Peyer's patch (tissue), 4 donors: ENCODE measurements around the gene CALN1. TPM values are rescaled to one million over a fixed set of nuclear protein-coding genes. Genes with fewer than 3 reads are reported as not detected.
"Not testable (repeated sequence)": the region's sequence is repeated elsewhere in the genome, so short reads cannot be mapped to it uniquely, and the experiment has no call there.

ENCODE experiments used
- DNase-seq, 3 donors: peaks; one replicate each; pipeline ENCODE4 v3.0.0-alpha.2; 2017 to 2019
- H3K27ac ChIP-seq, 4 donors: fragments of 200-600 bp; sonication (generic); one replicate each; pipeline ENCODE4 v1.5.1; 2016 to 2019
- H3K27me3 ChIP-seq, 2 donors: fragments of 200-600 bp; sonication (generic); one replicate each; pipeline ENCODE4 v1.5.1; 2019
- H3K36me3 ChIP-seq, 3 donors: fragments of 200-600 bp; sonication (generic); one replicate each; pipeline ENCODE4 v1.5.1; 2016 to 2019
- H3K4me1 ChIP-seq, 4 donors: fragments of 200-600 bp; sonication (generic); one replicate each; pipeline ENCODE4 v1.5.1; 2016 to 2019
- H3K4me3 ChIP-seq, 4 donors: fragments of 200-600 bp; sonication (generic); 1 replicate in 3 of 4; 2 replicates in 1 of 4; pipeline ENCODE4 v1.5.1; 2016 to 2019; ENCODE audit warnings: mild to moderate bottlenecking in 1 of 4
- H3K9me3 ChIP-seq, 4 donors: fragments of 200-600 bp; sonication (generic); one replicate each; pipeline ENCODE4 v1.5.1; 2016 to 2019; ENCODE audit warnings: mild to moderate bottlenecking in 1 of 4
- CTCF ChIP-seq, 6 experiments: fragments of 450-650 bp in 4 of 6; fragments of 200-600 bp in 2 of 6; sonication (generic) in 1 of 6; IDR thresholded peaks; one replicate each; pipeline ENCODE4 v1.5.1; 2017 to 2019; ENCODE audit warnings: antibody characterized with exemption in 6 of 6, mild to moderate bottlenecking in 3 of 6, moderate library complexity in 1 of 6
- POLR2A ChIP-seq, 2 donors: fragments of 450-650 bp; IDR thresholded peaks; one replicate each; pipeline ENCODE4 v1.5.1; 2017; ENCODE audit warnings: antibody characterized with exemption in 2 of 2, mild to moderate bottlenecking in 2 of 2, moderate library complexity in 2 of 2
- total RNA-seq, 4 donors: library from RNA; depleted of rRNA; stranded (reverse); fragments of >200 nt; gene quantifications; one replicate each; pipeline ENCODE4 v1.1.0, GENCODE V29; 2016

The CALN1 gene
- total RNA-seq, 4 donors from 2014 or later = 0.13 TPM; not detected in 3

DNA sequence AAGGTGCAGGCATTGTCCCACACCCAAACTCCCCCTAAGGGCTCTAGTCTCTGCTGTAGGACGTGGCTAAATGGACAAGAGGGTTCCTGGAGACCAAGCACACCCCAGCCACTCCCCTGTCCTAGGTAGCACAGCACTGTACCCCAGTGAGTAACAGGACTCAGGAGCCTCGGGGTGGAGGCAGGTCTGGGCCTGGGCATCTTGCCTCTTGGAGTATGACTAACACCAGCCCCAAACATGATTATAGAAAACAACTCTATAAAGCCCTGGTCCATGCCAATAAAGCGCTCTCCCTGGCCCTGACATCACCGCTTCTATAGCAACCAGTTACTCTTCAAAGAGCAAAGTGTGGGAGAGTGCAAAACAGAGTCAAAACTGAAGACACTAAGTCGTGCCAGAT, 195.0 kb downstream of the CALN1 start:
- no peak for TF ChIP-seq POLR2A (IDR thresholded peaks at IDR 0.05)
- no peak for TF ChIP-seq CTCF (IDR thresholded peaks at IDR 0.05)
- Histone ChIP-seq H3K27me3 (no peaks in the 10 kb centered on the region), H3K4me1 (no peaks in the 10 kb centered on the region), H3K36me3 (no peaks in the 10 kb centered on the region), H3K4me3 (no peak overlapping the region), H3K9me3 (no peaks in the 10 kb centered on the region), H3K27ac (no peak overlapping the region)
- no peak for DNase-seq

- H3K4me3 ChIP-seq = no peak overlapping the region
- H3K27me3 ChIP-seq = no peaks in the 10 kb centered on the region
- H3K4me1 ChIP-seq = no peaks in the 10 kb centered on the region
- H3K9me3 ChIP-seq = no peaks in the 10 kb centered on the region
- TF ChIP-seq POLR2A (IDR thresholded peaks at IDR 0.05) = no peak
- no peak for TF ChIP-seq CTCF (IDR thresholded peaks at IDR 0.05)
- H3K27ac ChIP-seq = no peak overlapping the region
- no peak for DNase-seq
- no peaks in the 10 kb centered on the region for H3K36me3 ChIP-seq
Observed at GRCh38 chr7:72213769-72214168, 198.4 kb downstream of the CALN1 start.

DNA sequence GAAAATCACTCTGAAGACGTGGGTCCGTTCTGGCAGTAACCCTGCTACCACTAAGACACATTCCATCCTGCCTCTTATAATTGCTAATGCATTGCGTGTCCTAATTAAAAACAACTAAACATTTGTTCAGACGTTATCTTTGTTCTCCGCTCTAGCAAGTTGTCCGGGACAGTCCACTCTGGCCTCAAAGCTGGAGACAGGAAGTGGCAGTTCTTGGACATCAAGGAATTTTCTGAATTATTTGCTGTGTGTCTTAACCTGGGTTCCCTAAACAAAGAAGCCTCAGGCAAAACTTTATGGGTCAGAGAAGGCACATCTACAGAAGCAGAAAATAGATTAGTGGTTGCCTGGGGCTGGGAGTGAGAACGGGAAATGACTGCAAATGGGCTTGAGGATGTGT, 199.1 kb downstream of the CALN1 start:
- DNase-seq = no peak
- Histone ChIP-seq H3K4me1 (no peaks in the 10 kb centered on the region), H3K36me3 (no peaks in the 10 kb centered on the region), H3K9me3 (no peaks in the 10 kb centered on the region), H3K27ac (no peak overlapping the region), H3K27me3 (no peaks in the 10 kb centered on the region), H3K4me3 (no peak overlapping the region)
- TF ChIP-seq POLR2A (IDR thresholded peaks at IDR 0.05) (no peak), CTCF (IDR thresholded peaks at IDR 0.05) (no peak)

DNA sequence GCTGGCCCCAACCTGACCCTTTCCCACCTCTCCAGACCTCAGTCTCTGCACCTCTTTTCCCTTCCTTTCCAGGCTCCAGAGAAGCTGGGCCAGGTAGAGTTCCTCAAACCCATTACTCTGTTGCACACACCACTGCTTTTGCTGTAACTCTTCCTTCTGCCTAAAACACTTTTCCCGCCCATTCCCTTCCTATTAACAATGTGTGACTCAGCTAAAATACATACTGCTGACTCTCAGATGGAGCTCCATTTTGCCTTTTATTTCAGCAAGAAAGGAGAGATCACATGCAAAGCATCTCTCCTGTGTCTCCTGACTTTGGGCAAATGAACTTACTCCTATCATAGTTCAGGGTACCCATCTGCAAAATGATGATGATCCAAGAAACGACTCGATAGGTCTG, 201.0 kb downstream of the CALN1 start:
- TF ChIP-seq POLR2A (IDR thresholded peaks at IDR 0.05) (no peak), CTCF (IDR thresholded peaks at IDR 0.05) (no peak)
- no peak for DNase-seq
- Histone ChIP-seq H3K9me3 (no peaks in the 10 kb centered on the region), H3K27ac (no peak overlapping the region), H3K4me1 (no peaks in the 10 kb centered on the region), H3K4me3 (no peak overlapping the region), H3K27me3 (no peaks in the 10 kb centered on the region), H3K36me3 (no peaks in the 10 kb centered on the region)

DNA sequence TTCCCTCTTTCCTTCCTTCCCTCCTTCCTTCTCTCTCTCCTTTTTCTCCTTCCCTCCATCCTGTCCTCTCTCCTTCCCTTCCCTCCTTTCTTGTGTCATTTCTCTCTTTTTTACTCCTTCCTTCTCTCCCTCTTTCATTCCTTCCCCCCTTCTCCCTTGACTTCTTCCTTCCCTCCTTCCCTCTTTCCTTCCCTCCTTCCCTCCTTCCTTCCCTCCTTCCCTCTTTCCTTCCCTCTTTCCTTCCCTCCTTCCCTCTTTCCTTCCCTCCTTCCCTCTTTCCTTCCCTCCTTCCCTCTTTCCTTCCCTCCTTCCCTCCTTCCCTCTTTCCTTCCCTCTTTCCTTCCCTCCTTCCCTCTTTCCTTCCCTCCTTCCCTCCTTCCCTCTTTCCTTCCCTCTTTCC, 203.1 kb downstream of the CALN1 start:
- H3K4me3 ChIP-seq, H3K9me3 ChIP-seq, H3K27ac ChIP-seq, H3K27me3 ChIP-seq, DNase-seq, H3K36me3 ChIP-seq, H3K4me1 ChIP-seq: not testable (repeated sequence)

DNA sequence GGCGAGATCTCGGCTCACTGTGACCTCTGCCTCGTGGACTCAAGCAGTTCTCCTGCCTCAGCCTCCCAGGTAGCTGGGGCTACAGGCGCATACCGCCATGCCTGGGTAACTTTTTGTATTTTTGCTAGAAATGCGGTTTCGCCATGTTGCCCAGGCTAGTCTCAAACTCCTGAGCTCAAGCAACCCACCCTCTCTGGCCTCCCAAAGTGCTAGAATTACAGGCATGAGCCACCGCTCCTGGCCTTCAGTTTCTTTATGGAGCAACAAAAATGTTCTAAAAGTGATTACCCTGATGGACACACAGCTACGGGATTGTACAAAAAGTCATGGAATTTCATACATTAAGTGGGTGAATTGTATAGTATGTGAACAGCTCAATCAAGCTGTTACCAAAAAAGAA, 216.0 kb downstream of the CALN1 start:
- Histone ChIP-seq H3K27ac (no peak overlapping the region), H3K4me3 (no peak overlapping the region), H3K9me3 (no peaks in the 10 kb centered on the region), H3K27me3 (no peaks in the 10 kb centered on the region), H3K4me1 (no peaks in the 10 kb centered on the region), H3K36me3 (no peaks in the 10 kb centered on the region)
- TF ChIP-seq CTCF (IDR thresholded peaks at IDR 0.05) (no peak), POLR2A (IDR thresholded peaks at IDR 0.05) (no peak)
- DNase-seq = no peak
